IPS DF 19.7 (cell line): ENCODE data around the gene GNGT1.

ENCODE experiments used
- DNase-seq: peaks from one replicate; pipeline ENCODE4 v3.0.0-alpha.2; 2013; ENCODE audit warnings: low read depth, low spot score

GNGT1 gene

DNA sequence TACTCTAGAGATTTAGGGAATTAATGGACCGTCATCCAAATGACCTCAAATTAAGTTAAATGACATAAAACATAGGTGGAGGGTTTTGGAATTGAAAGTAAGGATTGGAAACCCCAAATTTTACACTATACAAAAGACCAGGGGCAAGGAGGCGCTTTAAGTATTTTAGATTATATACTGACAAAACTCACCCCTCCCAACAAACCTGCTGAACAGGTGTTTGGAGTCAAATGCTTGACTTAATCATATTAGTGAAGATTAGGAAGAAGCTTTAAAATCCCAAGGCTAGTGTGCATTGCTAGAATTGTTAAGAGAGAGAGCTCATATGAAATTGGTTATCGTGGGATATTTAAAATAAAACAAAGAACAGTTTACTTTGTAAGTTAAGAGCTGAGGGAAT lies at the start of gene GNGT1:
Gene GNGT1, plus strand, starts transcription at position 301 of the 400 bp plus-strand sequence. CDS start 180 bp downstream, outside the sequence.
- no peak for DNase-seq

DNA sequence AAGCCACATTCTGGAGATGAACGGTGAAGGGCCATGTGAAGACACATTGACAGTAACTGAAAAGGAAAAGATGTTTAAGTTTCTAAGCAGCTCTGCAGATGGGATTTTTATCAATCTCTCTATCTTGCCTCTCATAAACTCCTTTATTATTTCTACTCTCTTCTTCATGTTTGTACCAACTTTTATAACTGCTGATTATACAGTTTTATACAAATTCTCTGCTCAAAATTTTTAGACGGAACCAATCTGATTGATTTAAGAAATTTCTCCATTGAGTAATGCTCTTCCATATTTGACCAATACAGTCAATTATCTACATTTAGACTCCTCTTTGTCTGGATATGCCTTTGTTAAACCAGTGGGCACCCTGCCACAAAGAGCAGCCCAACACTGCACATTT lies 47.5 kb upstream of the GNGT1 start:
- DNase-seq, result no peak

DNA sequence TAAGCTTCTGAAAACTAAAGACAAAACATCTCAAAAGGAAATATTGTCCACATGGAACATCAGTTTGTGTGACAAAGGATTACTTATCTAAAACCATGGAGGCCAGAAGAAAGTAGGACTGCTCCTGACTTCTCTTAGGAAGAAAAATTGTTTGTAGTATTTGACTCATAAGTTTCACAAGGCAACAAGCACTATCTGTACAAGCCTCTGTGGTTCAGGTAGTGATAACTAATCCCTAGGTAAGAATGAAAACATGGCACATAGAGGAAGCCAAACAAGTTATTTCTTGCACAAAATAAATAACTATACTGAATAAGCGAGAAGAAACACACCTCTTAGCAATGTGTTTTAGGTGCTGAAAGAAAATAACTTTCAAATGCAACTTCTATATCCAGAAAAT lies 46.1 kb upstream of the GNGT1 start:
- DNase-seq, result no peak

DNA sequence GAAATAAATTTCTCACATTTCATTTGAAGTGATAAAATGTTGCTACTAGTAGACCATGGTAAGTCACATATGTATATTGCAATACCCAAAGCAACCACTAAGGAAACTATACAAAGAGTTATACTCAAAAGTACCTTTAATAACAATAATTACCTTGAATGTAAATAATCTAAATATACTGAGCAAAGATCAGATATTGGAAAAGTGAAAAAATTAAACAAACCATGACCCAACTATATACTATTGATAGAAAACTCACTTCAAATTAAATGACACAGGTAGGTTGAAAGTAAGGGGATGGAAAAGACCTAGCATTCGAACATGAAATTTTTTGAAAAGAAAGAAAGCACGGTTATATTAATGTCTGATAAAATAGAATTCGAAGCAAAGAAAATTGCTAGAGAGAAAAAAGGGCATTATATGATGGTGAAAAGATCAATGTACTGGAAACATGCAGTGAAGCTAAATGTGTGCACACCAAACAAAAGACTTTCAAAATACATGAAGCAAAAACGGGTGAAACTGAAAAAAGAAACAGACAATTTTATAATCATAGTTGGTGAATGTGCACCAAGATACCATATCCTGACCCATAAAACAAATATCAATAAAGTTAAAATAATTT lies 44.9 kb upstream of the GNGT1 start:
- no peak for DNase-seq

DNA sequence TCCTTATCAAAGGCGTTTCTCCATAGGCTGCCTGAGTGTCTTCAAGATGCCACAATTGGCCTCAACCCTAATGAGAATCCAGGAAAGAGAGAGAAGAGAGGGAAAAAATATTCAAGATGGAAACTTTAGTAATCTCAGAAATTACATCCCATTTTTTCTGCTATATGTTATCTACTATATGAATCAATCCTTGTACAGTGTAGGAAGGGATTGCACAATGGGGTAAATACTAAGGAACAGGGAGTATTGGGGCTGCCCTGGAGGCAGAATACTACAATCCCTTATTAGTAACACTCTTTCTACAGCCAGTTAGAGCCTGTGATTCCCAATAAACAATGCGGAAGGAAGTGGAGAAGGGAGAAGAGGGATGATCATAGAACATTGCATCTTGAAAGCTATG lies 43.7 kb upstream of the GNGT1 start:
- no peak for DNase-seq

DNA sequence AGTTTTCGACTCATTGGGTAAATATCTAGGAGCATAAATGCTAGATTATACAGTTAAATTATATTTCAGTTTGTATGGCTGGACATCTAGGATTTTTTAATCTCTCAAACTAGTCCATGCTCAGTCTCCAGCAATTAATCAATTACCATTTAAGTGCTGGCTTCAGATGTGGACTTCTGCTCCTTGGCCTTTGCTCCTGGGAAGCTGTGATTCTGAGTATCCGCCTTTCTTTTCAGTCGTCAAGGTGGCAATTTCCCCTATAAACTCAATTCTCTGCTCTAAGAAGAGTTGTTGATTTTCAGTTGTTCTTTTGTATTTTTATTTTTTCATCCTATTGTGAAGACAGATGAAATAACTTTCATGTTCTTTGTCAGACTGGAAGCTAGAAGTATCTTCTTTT lies 39.5 kb upstream of the GNGT1 start:
- DNase-seq, result no peak

DNA sequence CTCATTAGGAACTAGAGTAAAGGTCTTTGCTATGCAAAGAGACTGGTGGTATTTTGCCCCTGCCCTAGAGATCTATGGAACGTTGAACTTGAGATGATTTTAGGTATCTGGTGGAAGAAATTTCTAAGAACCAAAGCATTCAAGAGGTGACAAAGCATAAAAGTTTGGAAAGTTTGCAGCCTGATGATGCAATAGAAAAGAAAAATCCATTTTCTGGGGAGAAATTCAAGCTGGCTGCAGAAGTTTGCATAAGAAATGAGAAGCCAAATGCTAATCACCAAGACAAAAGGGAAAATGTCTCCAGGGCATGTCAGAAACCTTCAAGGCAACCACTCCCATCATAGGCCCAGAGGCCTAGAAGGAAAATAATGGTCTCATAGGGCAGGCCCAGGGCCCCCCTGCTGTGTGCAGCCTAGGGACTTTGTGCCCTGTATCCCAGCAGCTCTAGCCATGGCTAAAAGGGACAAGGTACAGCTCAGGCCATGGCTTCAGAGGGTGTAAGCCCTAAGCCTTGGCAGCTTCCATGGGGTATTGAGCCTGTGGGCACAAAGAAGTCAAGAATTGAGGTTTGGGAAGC lies 32.3 kb upstream of the GNGT1 start:
- no peak for DNase-seq

DNA sequence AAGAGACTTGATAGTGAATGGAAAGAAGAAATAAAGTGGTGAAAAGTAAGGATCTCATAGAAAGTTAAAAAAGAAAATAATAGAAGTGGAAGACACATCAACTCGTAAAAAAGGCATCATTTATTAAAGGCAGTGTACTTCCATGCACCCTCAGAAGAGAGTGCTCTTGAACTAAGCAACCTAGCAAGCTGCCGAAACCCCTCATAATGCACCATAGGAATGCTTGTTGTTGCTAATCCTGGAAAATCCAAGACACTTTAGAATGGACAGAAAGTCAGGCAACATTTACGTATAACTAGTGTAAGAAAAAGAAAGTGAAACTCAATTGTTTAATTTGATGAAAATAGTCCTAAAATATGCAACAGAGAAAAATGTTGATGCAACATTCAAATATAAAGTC lies 28.6 kb upstream of the GNGT1 start:
- no peak for DNase-seq

DNA sequence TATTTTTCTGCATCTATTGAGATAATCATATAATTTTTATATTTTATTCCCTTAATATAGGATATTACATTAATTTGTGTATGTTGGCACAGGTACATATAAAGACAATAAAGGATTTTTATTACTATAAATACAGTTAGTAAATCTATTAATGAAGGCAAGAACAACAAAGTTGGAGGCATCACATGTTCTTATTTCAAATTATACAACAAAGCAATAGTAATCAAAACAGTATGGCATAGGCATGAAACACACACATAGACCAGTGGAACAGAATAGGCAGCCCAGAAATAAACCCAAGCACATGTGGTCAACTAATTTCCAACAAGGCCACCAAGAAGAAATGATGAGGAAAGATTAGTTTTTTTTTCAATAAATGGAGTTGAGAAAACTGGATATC lies 27.0 kb upstream of the GNGT1 start:
- DNase-seq, result no peak

DNA sequence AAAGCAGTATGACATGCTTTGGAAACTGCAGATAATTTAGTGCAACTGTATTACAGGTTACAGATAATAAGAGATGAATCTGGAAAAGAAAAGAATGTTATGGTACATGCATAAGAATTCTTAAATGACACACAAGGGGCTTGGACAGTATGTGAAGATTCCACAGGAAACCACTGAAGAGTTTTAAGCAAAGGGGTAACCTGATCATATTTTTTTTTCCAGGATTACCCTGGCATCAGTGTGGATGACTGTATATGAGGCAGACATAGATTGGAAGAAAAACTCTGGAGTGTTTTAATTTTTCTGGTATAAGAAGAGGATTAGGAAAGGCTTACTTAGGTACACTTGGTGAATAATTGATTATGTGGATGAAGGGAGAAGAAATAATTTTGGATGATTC lies 23.9 kb upstream of the GNGT1 start:
- no peak for DNase-seq

DNA sequence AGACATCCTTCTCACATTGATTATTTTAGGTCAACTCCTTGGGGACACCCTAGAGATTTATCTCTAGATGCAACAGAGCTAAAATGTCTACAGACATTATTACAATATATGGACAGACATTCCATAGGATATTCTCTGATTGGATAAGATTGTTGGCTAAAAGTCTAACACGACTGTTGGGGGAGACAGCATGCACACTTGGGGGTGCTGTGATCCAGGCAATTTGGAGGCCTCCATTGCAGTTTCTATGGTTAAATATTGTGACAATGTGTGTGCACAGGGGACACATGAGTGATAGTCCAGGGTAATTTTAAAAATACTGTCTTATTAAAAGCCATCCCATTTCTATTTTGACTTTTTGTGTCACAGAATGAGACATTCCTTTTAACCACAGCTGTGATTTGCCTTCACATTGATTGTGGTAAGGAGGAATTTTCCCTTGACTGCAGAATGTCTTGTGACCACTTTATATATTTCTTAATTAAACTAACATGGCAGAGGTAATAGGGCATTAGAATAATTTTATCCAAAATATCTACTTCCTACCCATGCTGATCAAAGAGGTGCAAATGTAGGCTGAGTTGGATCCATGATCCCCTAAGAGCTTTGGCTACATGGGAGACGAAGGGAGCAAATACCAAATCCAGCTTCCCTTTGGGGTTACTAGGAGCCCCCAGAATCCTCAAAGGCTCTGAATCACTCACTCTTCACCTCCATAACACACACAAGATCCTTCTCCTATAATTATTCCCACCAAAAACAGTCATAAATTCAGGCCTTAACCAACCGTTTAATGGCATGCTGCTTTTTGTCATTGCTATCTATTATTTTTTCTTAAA lies 23.1 kb upstream of the GNGT1 start:
- no peak for DNase-seq

DNA sequence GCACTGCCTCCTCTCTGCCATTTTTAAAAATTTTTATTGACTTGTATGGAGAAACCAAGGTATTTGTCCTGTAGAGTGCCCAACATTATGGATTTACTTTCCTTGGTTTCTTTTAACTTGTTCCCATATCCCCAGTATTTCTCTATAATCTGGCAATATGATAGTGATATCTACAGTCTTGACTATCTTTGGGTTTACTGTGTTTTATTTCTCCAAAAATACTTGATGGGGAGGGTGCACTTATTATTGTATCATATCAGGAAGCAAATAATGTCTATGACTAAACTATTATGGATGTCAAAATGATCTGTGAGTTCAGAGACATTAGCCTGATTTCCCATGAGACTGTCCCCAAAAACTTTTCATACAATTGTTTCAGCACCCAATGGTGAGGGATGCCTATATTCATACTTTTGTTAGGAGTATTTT lies 22.4 kb upstream of the GNGT1 start:
- no peak for DNase-seq

DNA sequence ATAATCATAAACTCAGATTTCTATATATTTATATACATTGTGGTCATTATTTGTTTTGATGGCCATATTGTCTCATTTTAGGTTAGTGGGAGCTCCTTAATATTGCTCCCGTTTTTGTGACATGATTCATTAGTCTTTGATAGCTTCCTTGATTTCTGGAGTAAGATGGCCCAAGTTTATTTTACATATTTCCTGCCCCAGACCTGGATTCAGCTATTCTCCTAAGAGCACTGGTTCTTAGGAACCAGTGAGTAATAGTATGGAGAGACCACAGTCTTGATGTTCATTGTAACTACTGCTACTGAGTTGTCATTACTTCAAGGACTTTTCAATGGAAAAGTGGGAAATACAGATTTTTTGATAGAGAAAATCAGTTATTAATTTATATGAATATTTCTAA lies 21.8 kb upstream of the GNGT1 start:
- no peak for DNase-seq

DNA sequence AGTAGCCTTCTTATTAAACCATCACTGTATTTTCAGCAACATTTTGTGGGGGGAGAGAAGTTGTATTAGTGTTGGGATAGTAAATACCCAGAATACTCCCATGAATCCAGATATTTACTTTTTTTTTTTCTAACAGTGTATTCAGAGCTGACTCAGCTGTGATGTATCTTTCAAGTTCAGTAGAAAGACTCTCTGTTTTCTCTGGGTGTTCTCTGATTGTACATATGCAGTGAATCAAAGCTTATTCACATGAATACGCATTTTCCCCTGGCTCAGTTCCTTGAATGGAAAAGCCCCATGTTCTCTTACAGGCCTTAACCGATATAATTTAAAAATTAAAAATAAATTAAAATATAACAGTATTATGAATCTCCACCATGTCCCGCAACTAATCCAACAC lies 17.1 kb upstream of the GNGT1 start:
- DNase-seq, result no peak

DNA sequence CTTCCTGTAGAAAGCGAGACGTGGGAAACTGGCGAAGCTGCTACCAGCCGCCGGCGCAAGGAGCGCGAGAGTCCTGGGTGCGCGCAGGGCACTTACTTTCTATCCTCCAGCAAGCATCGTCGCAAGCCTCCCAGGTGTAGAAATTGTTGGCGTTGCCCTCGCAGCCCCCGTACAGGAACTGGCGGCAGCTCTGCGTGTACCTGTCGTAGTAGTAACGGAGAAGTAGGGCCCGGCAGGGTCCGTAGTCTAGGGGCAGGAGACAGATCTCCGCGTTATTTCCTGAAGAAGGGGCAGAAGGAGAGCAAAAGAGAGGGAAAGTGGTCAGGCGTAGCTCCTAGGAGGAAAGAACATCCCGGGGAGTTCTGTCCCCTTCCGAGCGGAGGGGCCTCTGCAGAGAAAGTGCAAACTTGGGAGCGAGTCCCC lies 16.3 kb upstream of the GNGT1 start:
- DNase-seq, result peak; percentile 33

DNA sequence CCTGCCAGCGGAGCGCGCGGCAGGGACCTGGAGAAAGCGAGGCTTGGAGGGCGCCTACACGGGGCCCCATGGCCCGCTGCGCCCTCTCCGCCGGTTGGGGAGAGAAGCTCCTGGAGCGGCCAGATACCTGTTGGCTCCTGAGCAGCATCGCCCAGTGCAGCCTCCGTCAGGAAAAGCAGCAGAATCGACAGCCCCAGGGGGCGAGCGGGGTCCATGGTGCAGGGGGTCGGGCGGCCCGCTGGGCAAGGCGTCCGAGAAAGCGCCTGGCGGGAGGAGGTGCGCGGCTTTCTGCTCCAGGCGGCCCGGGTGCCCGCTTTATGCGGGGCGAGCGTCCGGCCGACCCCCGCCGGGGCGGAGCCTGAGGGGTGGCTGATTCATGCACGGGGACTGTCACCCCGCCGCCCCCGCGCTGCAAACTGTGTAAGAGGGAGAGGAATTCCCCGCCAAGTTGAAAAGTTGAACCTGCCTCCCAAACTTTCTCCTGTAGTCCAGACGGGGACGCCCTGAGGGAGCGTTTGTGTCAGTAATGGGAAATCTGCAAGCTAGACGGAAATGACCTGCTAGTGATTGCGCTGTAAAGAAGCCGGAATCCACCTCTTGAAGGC lies 15.8 kb upstream of the GNGT1 start, which contains the start of gene TFPI2:
Gene TFPI2, minus strand, starts transcription at position 290 of the 605 bp plus-strand sequence. Its CDS starts 75 bp downstream, at position 215.
- DNase-seq, result peak; percentile 42

DNA sequence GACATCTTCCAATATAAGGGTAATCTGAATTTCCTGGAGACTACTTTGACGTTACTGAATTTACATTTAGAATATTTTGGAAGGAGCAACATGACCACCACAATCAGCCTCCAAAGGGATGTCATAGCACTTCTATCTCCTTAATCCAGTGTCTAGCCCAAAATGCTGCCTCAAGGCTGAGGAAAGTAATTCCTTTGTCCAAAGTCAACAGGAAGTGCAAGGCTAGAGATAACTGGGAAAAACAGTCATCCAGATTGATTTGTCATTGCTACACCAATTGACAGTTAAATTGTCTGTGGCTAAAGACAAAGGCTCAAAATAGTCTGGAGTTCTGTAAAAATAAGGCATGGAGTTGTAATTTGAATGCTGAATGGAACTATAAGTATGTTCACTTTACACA lies 11.9 kb upstream of the GNGT1 start:
- no peak for DNase-seq

DNA sequence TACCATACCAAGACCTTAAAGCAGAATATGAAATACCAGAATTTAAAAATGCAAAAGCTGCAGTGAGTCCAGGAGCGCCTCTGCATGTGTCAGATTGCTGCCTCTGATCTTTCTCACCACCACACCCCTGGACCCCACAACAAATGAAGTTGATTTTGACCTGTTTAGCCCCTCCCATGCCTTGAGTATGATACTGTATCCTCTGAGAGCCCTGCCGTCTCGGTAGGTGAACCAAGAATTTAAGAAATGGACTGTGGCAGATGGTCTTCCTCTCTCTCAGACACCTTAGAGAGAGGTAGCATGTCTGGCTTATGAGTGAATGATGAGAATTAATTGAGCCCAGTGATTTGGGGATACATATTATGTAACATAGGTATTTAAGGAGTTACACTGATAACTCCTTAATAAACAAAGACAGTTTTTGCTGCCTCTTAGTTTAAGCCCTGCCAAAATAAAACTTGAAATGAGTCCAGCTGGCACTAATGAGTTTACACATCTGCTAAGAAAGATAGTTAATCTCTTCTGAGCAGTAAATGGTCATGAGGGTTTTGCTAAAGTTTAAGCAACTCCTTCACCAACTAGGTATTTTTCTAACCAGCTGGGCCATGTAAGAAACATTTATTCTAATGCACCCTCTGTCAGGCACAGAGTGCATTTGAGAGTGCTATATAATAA lies 11.3 kb upstream of the GNGT1 start:
- no peak for DNase-seq

DNA sequence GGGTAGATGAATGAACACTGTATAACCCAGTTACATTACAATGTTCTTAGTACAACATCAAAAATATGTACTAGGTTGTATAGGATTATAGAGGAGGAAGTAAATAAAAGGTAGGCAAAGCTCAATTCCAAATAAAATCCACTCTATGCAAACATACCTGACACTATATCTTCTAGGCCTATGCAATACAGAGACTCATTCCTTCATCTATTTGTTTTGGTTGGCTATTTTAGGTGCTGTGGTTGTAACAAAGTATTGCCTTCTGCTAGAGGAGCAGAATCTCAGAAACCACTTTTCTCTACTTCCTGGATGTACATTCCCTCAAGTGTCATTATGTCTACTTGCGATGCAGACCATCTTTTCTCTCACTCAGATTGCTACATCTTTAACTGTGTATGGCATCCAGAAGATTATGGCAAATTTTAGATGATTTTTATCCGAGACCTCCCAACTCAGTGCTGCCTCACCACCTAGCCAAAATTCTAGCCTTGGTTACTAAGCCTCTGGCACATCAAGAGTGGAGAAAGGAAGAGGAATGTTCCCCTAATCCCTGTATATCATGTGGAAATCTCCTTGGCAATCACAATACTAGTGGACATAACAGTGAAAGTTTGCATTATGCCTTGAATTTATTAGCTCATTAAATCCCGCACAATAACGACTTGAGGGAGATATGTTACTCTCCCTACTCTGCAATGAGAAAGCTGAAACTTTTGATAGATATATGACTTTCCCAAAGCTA lies 10.3 kb upstream of the GNGT1 start:
- no peak for DNase-seq

DNA sequence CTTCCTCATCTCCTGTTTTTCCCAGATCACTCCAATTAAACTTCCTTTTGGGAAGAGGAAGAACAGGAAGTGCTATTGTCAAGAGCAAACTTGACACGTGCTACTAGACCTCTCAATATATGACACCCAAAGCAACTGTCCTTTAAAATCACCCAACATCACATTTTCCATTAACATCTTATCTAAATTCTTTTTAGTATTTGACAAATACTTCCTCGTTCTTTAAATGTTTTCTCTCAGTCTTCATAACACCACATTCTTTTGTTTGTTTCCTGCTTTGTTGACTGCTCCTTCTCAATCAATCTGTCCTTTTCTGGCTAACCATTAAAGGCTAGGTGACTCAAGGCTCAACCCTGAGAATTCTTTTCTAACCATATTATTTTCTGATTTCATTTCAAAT lies 8.7 kb upstream of the GNGT1 start:
- no peak for DNase-seq

DNA sequence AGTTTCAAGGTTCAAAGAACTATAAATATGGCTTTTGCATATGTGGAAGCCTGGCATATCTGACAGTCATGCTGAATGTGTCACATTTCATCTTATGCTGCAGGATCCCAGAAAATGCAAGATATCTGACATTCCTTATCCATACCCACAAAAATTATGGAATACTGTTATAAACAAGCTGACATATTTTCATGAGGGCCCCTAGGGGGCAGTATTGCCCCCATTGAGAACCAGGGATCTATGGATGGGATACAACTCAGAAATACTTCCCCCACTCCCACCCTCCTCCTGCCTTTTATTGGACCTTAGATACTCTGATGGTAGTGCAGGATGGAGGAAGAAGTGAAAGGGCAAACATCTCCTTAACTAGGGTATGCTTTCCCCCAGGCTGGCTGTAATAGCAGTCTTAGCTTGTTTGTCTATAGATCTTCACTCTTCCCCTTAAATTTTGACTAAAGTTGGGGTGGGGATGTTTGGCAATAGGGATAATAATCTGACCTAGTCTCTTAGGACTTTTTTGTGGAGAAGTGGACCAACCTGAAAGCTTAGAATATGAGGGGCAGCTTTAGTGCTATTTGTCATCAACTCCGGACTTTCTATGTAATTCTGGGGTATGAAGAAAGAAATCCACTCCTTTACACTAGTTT lies 3.5 kb upstream of the GNGT1 start:
- no peak for DNase-seq
